ENCODE results near the gene FBXO7.
"Not testable (repeated sequence)": the region's sequence is repeated elsewhere in the genome, so short reads cannot be mapped to it uniquely, and the experiment has no call there.

The FBXO7 gene

GRCh38 chr22:32477596-32477995 lies 3.0 kb downstream of the FBXO7 start:
- Histone ChIP-seq H3K27ac (ENCODE audit: poor library complexity, severe bottlenecking) (no peak overlapping the region), H3K4me3 (ENCODE audit: severe bottlenecking) (no peak overlapping the region), H3K36me3 (ENCODE audit: low read depth) (peaks cover 23% of the 10 kb centered on the region), H3K9me3 (ENCODE audit: severe bottlenecking) (no peaks in the 10 kb centered on the region), H3K27me3 (ENCODE audit: insufficient read depth, poor library complexity, severe bottlenecking) (no peaks in the 10 kb centered on the region), H3K4me1 (ENCODE audit: insufficient read depth, poor library complexity, severe bottlenecking) (peaks cover 18% of the 10 kb centered on the region)
- TF ChIP-seq, protein P1, sequence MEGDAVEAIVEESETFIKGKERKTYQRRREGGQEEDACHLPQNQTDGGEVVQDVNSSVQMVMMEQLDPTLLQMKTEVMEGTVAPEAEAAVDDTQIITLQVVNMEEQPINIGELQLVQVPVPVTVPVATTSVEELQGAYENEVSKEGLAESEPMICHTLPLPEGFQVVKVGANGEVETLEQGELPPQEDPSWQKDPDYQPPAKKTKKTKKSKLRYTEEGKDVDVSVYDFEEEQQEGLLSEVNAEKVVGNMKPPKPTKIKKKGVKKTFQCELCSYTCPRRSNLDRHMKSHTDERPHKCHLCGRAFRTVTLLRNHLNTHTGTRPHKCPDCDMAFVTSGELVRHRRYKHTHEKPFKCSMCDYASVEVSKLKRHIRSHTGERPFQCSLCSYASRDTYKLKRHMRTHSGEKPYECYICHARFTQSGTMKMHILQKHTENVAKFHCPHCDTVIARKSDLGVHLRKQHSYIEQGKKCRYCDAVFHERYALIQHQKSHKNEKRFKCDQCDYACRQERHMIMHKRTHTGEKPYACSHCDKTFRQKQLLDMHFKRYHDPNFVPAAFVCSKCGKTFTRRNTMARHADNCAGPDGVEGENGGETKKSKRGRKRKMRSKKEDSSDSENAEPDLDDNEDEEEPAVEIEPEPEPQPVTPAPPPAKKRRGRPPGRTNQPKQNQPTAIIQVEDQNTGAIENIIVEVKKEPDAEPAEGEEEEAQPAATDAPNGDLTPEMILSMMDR (IDR thresholded peaks at IDR 0.05; ENCODE audit: poor library complexity, severe bottlenecking): no peak
- DNase-seq (ENCODE audit: low spot score): no peak
- no peak for ATAC-seq (ENCODE audit: low read depth)

GRCh38 chr22:32478552-32478951 lies 3.9 kb downstream of the FBXO7 start:
- Histone ChIP-seq H3K4me1 (ENCODE audit: insufficient read depth, poor library complexity, severe bottlenecking) (peaks cover 24% of the 10 kb centered on the region), H3K36me3 (ENCODE audit: low read depth) (peaks cover 23% of the 10 kb centered on the region)
- not testable (repeated sequence) for H3K27ac ChIP-seq (ENCODE audit: poor library complexity, severe bottlenecking); ATAC-seq (ENCODE audit: low read depth); H3K27me3 ChIP-seq (ENCODE audit: insufficient read depth, poor library complexity, severe bottlenecking); H3K4me3 ChIP-seq (ENCODE audit: severe bottlenecking); DNase-seq (ENCODE audit: low spot score); H3K9me3 ChIP-seq (ENCODE audit: severe bottlenecking)

DNA sequence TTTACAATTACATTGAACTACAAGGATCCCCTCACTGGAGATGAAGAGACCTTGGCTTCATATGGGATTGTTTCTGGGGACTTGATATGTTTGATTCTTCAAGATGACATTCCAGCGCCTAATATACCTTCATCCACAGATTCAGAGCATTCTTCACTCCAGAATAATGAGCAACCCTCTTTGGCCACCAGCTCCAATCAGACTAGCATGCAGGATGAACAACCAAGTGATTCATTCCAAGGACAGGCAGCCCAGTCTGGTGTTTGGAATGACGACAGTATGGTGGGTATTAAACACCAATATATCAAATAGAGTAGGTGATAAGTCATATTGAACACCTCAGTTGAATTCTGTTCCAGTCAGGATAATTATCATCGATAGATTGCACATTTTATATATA lies 4.4 kb downstream of the FBXO7 start:
- no peak overlapping the region for H3K27ac ChIP-seq (ENCODE audit: poor library complexity, severe bottlenecking)
- ATAC-seq (ENCODE audit: low read depth) (no peak), DNase-seq (ENCODE audit: low spot score) (no peak)
- no peak overlapping the region for H3K4me3 ChIP-seq (ENCODE audit: severe bottlenecking)
- H3K9me3 ChIP-seq (ENCODE audit: severe bottlenecking): no peaks in the 10 kb centered on the region
- peaks cover 20% of the 10 kb centered on the region for H3K4me1 ChIP-seq (ENCODE audit: insufficient read depth, poor library complexity, severe bottlenecking)
- H3K36me3 ChIP-seq (ENCODE audit: low read depth): peaks cover 27% of the 10 kb centered on the region
- TF ChIP-seq, protein P1 (IDR thresholded peaks at IDR 0.05; ENCODE audit: poor library complexity, severe bottlenecking): no peak
- no peaks in the 10 kb centered on the region for H3K27me3 ChIP-seq (ENCODE audit: insufficient read depth, poor library complexity, severe bottlenecking)

- no peak overlapping the region for H3K27ac ChIP-seq (ENCODE audit: poor library complexity, severe bottlenecking)
- TF ChIP-seq, protein P1 (IDR thresholded peaks at IDR 0.05; ENCODE audit: poor library complexity, severe bottlenecking): no peak
- DNase-seq (ENCODE audit: low spot score) (no peak), ATAC-seq (ENCODE audit: low read depth) (no peak)
- H3K27me3 ChIP-seq (ENCODE audit: insufficient read depth, poor library complexity, severe bottlenecking): no peaks in the 10 kb centered on the region
- peaks cover 20% of the 10 kb centered on the region for H3K4me1 ChIP-seq (ENCODE audit: insufficient read depth, poor library complexity, severe bottlenecking)
- no peaks in the 10 kb centered on the region for H3K9me3 ChIP-seq (ENCODE audit: severe bottlenecking)
- H3K36me3 ChIP-seq (ENCODE audit: low read depth): peaks cover 40% of the 10 kb centered on the region
- H3K4me3 ChIP-seq (ENCODE audit: severe bottlenecking): no peak overlapping the region
Observed at GRCh38 chr22:32480238-32480637, 5.6 kb downstream of the FBXO7 start.

- ATAC-seq (ENCODE audit: low read depth) (peak; percentile 80), DNase-seq (ENCODE audit: low spot score) (no peak)
- TF ChIP-seq, protein P1 (IDR thresholded peaks at IDR 0.05; ENCODE audit: poor library complexity, severe bottlenecking): no peak
- no peak overlapping the region for H3K27ac ChIP-seq (ENCODE audit: poor library complexity, severe bottlenecking)
- H3K9me3 ChIP-seq (ENCODE audit: severe bottlenecking): no peaks in the 10 kb centered on the region
- H3K4me1 ChIP-seq (ENCODE audit: insufficient read depth, poor library complexity, severe bottlenecking): peaks cover 14% of the 10 kb centered on the region
- peaks cover 64% of the 10 kb centered on the region for H3K36me3 ChIP-seq (ENCODE audit: low read depth)
- H3K4me3 ChIP-seq (ENCODE audit: severe bottlenecking): no peak overlapping the region
- no peaks in the 10 kb centered on the region for H3K27me3 ChIP-seq (ENCODE audit: insufficient read depth, poor library complexity, severe bottlenecking)
Observed at GRCh38 chr22:32482708-32483107, 8.1 kb downstream of the FBXO7 start.
